NK-92 (cell line): Measurements from ENCODE around the gene AOPEP.

Source experiments
- DNase-seq: peaks from one replicate; lab custom pipeline; 2025; ENCODE audit not compliant: unreplicated experiment; lab: John Stamatoyannopoulos, UW

AOPEP gene

GRCh38 chr9:94788570-94789105 is 62.1 kb downstream of the AOPEP start:
- DNase-seq: no peak

- no peak for DNase-seq
These were observed 64.9 kb downstream of the AOPEP start for GRCh38 chr9:94791435-94791834.

- no peak for DNase-seq
These were observed 66.0 kb downstream of the AOPEP start for GRCh38 chr9:94792511-94792910.

DNA sequence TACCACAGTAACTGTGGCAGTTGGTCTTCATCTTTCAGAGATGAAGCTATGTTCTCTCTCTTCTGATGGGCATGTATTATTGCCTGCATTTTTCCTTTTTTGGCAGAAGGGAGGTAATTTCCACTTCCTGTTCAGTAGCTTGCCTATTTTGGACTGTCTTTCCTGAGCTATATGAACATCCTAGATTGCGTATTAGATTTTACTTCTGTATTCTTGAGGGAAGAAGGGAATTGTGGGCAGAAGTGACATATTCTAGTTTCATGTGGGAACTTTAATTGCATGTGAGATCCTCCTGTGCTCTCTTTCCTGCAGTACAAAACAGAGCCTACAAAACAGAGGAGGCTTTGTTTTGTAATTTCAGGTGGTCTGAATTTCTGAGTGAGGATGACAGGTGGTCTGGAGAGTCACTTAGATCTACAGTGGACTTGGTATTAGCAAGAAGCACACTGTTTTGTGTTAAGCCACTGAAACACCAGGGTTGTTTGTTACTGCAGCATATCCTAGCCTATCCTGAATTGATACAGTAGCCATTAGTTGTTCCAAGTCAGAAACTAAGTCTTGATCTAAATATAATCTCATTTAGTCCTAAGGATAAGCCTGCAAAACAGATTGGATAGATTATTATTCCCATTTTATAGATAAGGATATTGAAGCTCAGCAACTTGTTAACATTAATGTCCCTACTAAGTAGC is 68.1 kb downstream of the AOPEP start:
- no peak for DNase-seq

GRCh38 chr9:94796687-94797086 is 70.2 kb downstream of the AOPEP start:
- DNase-seq: no peak

DNA sequence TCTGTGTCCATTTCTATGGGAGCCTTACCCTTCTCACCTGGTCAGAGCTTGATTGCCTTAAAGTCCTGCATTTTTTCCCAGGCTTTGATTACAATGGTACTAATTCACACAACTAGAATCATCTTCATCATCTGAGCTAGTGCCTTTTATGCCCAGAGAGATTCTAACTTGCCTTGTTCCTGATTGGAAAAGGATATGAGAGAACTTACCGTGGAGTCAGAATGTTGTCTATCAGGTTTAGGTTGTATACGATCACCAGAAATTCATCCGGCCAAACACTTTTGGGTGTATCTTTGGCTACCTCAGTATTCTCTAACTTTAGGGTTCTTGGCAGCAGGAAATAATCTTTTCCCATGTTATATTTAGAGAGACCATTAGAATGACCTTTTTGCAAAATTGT is 71.7 kb downstream of the AOPEP start:
- no peak for DNase-seq

DNA sequence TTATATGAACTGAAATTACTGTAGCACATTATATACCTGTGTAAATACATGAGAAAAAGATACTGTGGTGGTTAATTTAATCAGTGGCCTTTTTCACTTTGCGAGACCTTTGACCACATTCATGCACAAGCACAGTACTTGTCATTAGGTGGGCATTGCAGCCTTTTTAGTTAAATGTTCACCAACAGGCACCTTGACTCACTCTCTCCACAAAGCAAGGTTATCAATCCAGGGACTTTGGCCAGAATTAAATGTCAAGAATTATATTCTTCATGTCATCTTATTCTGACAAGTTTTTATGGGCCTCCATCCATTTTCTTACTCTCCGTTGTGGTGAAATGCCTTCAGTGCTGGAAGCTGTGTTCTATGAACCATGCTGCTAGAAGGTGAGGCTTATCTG is 72.2 kb downstream of the AOPEP start:
- no peak for DNase-seq

GRCh38 chr9:94799578-94800264 is 73.2 kb downstream of the AOPEP start:
- no peak for DNase-seq

GRCh38 chr9:94800424-94801117 is 74.1 kb downstream of the AOPEP start:
- DNase-seq: no peak

GRCh38 chr9:94801234-94801633 is 74.7 kb downstream of the AOPEP start:
- DNase-seq: no peak

- no peak for DNase-seq
These were observed 75.2 kb downstream of the AOPEP start for GRCh38 chr9:94801681-94802080.

DNA sequence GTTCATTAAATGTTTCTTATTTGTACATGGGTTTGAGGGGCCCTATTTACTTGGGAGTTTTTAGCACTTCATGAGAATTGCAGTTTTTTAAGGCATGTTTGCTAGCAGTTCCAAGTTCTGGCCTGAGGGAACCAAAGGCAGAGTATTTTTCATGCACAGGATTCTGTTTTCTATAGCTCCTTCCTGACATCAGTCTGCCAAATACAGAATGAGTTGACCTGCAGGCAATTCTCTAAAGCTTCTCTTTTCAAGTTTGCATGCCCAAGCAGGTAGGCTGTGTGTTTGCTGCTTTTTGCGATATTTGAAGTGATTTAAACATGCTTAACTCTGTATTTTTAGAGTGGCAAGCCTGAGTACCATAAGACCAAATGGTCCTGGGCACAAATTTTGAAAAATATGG is 75.8 kb downstream of the AOPEP start:
- no peak for DNase-seq

GRCh38 chr9:94802793-94803192 is 76.3 kb downstream of the AOPEP start:
- no peak for DNase-seq

GRCh38 chr9:94804316-94804715 is 77.8 kb downstream of the AOPEP start:
- DNase-seq: no peak

DNA sequence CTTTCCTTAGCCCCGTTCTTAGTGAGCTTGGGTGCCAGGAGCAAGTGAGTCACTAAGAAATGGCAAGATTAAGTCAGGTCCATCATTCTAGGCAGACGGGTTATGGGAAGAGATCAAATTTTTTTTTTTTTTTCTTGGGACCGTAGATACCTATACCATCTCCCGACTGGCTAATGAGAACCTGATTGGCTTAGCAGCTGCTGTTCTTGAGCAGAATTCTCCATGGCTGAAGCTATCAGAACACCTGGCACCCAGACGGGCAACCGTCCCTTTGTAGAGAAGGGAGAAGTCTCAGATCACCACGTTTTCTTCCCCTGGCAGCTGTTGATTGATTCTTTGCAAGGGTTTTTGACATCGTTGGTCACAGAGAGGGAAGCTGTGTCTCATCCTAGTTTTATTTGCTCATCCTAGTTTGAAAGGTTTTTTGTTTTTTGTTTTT is 78.6 kb downstream of the AOPEP start:
- DNase-seq: no peak

GRCh38 chr9:94805585-94805984 is 79.1 kb downstream of the AOPEP start:
- DNase-seq: no peak

- no peak for DNase-seq
These were observed 79.9 kb downstream of the AOPEP start for GRCh38 chr9:94806307-94806893.

GRCh38 chr9:94807556-94807955 is 81.1 kb downstream of the AOPEP start:
- DNase-seq: no peak

DNA sequence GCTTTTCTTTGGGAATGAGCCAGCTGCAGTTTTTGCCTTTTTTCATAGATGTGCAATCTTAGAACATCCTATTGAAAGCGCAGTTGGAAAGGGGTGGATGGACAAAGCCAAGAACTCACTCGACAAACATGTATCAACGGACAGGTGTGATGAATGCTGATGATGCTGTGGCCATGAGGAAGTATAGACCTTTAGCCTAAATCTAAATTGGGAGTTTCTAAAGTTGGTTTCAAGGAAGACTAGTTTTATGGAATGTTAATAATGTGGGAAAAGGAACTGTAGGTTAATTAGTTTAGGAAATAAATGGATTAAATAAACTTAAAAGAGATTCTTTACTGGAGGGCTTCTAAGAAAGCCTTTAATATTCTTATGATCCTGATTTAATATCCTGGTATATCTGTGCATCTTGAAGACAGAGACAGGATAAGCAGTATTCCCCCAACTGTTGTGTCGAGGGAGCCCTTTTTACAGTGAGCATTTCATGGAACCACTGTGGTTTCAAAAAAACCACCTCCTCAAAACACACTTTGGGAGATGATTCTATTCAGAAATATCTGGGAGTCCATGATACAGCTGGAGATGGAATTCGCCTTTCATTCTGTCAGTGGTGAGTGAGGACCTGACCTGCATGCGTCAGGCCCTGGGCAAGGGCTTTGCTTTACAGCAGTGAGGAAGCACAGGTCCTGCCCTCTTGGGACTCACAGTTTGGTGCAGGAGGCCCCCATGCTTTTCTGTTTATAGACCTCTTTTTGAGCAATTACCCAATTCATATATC is 82.6 kb downstream of the AOPEP start:
- no peak for DNase-seq

DNA sequence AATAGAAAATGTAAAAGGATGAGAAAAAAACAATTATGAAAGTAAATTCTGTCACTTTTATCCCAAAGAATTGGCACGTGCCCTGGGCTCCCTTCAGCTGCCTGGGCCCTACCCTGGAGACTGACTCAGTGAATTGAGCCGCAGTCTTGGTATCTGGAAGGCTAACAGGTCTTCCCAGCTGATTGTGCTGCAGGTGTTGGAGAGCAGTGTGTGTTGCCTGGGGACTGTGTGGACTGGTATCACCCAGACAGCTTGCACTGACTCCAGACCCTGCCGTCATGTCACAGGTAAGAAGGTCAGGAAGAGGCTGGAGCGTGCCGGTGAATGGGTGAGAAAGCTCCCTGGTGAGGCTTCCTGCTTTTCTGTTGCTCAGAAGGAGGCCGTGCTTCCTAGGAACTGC is 83.3 kb downstream of the AOPEP start:
- no peak for DNase-seq

GRCh38 chr9:94811074-94811473 is 84.6 kb downstream of the AOPEP start:
- no peak for DNase-seq
